Fibroblast of villous mesenchyme (primary cell): ENCODE results near the gene SLC25A23. TPM values are rescaled to one million over a fixed set of nuclear protein-coding genes. Genes with fewer than 3 reads are reported as not detected.
"Not testable (repeated sequence)": the region's sequence is repeated elsewhere in the genome, so short reads cannot be mapped to it uniquely, and the experiment has no call there.

Experiments
- DNase-seq: peaks from one replicate; pipeline ENCODE4 v3.0.0-alpha.2; 2010; ENCODE audit warnings: low read depth
- H3K4me3 ChIP-seq: 2 replicates; pipeline ENCODE4 v1.5.1; 2011; ENCODE audit warnings: low read depth, mild to moderate bottlenecking, low read length
- total RNA-seq: library from RNA; depleted of rRNA; stranded (reverse); fragments of >200 nt; gene quantifications from 2 replicates; pipeline ENCODE4 v1.2.3, GENCODE V29; 2012
- TF ChIP-seq, protein P1 (sequence below): IDR thresholded peaks from 2 replicates; pipeline ENCODE4 v1.5.1; 2012; ENCODE audit warnings: low read depth, mild to moderate bottlenecking, low read length; ENCODE audit not compliant: insufficient read depth

SLC25A23 gene
- total RNA-seq, 1 donor, result 33.2 TPM

- no peak for DNase-seq
- H3K4me3 ChIP-seq, result no peak overlapping the region
- TF ChIP-seq, protein P1, sequence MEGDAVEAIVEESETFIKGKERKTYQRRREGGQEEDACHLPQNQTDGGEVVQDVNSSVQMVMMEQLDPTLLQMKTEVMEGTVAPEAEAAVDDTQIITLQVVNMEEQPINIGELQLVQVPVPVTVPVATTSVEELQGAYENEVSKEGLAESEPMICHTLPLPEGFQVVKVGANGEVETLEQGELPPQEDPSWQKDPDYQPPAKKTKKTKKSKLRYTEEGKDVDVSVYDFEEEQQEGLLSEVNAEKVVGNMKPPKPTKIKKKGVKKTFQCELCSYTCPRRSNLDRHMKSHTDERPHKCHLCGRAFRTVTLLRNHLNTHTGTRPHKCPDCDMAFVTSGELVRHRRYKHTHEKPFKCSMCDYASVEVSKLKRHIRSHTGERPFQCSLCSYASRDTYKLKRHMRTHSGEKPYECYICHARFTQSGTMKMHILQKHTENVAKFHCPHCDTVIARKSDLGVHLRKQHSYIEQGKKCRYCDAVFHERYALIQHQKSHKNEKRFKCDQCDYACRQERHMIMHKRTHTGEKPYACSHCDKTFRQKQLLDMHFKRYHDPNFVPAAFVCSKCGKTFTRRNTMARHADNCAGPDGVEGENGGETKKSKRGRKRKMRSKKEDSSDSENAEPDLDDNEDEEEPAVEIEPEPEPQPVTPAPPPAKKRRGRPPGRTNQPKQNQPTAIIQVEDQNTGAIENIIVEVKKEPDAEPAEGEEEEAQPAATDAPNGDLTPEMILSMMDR, result no peak
Measured at GRCh38 chr19:6429419-6430221, 30.0 kb downstream of the SLC25A23 start.

GRCh38 chr19:6428692-6429418, 30.7 kb downstream of the SLC25A23 start:
- DNase-seq, H3K4me3 ChIP-seq: not testable (repeated sequence)

DNA sequence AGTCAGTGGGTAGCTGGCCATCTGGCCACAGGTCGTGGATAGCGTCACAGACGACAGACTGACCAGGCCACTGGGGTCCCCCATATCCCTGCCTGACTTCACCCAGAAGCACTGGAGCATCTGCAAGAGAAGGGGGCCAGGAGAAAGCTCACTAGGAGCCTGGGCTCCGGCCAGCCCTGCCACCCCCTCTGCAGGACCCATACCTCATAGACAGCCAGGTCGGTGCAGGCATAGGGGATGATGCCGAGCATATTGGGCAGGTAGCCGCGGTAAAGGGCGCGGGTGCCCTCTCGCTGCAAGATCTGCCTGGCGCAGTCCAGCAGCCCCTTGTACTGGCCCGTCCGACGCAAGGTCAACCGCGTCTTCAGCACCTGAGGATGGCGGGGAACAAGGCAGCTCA, 32.5 kb downstream of the SLC25A23 start:
- no peak for DNase-seq

DNA sequence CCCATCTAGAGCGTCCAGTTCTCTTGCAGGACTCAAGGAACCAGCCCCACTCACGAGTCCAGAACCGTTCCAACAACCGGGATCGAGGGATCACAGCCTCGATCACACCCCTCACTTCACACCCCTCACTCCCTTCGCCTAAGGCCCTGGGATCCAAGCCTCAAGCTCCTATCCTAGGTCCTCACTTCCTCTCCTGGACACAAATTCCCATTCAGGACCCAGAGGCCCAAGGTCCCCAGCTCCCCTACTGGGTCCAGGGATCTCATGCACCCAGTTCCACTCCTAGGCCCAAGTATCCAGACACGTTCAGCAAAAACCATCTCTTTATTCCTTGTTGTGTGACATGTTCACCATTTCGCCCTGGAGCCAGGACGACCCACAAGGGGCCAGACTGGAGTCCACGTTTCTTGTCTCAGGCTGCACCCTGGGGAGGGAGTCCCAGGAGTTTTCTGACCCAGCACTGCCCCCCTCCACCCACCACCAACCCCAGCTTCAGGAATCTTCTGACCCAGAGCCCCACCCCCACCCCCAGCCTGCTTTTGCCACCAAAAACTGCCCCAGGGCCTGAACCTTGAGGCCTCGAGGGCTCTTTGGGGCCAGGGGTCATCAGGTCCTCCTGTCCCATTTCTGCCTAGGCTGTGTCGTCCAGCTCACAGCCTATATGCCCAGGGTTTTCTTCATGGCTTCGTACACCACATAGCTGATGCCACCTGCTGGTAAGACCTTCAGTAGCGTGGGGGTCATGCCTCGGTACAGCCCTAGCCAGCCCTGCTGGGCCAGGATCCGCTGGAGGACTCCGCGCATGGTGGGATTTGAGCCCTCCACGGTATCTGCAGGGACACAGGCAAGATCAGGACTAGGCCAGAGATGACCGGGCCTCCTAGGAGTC, 33.6 kb downstream of the SLC25A23 start:
- H3K4me3 ChIP-seq, result peak overlapping the region; percentile 12
- TF ChIP-seq, protein P1, result peak; percentile 2
- no peak for DNase-seq

More for the DNA sequence above, 32.5 kb downstream of the SLC25A23 start:
- TF ChIP-seq, protein P1, result no peak
- H3K4me3 ChIP-seq, result no peak overlapping the region

GRCh38 chr19:6424939-6425731, 34.5 kb downstream of the SLC25A23 start:
- peak overlapping the region; percentile 12 for H3K4me3 ChIP-seq
- TF ChIP-seq, protein P1, result no peak
- peak; percentile 100 for DNase-seq

DNA sequence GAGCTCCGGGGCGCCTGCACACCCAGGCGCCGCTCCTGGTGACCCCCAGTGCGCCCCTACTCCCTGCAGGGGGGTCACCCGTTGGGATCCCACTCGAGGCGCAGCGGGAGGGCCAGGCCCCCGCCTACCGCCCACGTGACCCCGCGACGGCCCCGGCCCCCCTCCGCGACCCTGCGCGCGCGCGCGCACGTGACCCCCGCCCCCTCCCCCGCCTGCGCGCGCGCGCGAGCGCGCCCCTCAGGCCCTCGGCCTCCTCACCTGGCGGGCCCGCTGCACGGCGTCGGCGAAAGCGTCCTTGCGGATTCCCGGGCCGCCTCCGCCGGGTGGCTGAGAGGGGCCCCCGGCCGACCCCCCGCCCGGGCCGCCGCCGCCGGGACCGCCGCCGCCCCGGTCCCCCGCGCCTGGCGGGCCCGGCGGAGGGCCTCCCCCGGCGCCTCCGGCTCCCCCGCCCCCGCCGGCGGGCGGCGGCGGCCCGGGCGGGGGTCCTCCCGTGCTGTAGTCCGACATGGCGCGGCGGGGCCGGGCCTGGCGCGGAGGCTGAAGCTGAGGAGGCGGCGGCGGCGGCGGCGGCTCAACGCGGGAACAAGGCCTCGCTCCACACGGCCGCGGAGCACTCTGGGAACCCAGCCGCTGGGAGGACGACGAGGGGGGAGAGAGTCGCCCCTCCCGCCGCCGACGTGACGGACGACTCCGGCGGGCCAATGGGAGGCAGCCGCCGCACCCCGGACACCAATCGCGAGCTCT, 35.2 kb downstream of the SLC25A23 start, which contains the start of gene KHSRP:
TSS of gene KHSRP (minus strand) at position 617 of the 744 bp plus-strand sequence. CDS start at position 507, 110 bp downstream.
- TF ChIP-seq, protein P1, result no peak
- no peak for DNase-seq
- peak within 1 kb of the TSS; percentile 96 for H3K4me3 ChIP-seq
